ENCODE measurements around the gene SURF6.

DNA sequence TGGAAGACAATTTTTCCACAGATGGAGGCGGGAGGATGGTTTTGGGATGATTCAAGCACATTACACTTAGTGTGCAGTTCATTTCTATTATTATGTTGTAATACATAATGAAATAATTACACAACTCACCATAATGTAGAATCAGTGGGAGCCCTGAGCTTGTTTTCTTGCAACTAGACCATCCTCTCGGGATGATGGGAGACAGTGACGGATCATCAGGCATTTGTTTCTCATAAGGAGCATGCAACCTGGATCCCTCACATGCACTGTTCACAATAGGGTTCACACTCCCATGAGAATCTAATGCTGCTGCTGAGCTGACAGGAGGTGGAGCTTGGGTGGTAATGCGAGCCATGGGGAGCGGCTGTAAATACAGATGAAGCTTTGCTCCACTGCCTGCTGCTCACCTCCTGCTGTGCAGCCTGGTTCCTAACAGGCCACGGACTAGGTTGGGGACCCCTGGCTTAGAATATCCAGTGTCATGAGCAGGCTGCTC lies 41.8 kb upstream of the SURF6 start:
- TF ChIP-seq, protein P1, sequence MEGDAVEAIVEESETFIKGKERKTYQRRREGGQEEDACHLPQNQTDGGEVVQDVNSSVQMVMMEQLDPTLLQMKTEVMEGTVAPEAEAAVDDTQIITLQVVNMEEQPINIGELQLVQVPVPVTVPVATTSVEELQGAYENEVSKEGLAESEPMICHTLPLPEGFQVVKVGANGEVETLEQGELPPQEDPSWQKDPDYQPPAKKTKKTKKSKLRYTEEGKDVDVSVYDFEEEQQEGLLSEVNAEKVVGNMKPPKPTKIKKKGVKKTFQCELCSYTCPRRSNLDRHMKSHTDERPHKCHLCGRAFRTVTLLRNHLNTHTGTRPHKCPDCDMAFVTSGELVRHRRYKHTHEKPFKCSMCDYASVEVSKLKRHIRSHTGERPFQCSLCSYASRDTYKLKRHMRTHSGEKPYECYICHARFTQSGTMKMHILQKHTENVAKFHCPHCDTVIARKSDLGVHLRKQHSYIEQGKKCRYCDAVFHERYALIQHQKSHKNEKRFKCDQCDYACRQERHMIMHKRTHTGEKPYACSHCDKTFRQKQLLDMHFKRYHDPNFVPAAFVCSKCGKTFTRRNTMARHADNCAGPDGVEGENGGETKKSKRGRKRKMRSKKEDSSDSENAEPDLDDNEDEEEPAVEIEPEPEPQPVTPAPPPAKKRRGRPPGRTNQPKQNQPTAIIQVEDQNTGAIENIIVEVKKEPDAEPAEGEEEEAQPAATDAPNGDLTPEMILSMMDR (IDR thresholded peaks at IDR 0.05) = no peak
- TF ChIP-seq POLR2A (IDR thresholded peaks at IDR 0.05) = no peak
